Measurements from ENCODE around the gene INPP4A. TPM values are rescaled to one million over a fixed set of nuclear protein-coding genes. Genes with fewer than 3 reads are reported as not detected.

Gene INPP4A
- total RNA-seq, 4 donors from 2014 or later = 30.2 to 45.1 (median 37.8) TPM

- Histone ChIP-seq H3K36me3 (no peaks in the 10 kb centered on the region), H3K27ac (peak overlapping the region in 2 of 4 donors; percentile 17 to 38), H3K9me3 (no peaks in the 10 kb centered on the region), H3K4me3 (no peak overlapping the region), H3K4me1 (peaks cover 0 to 68% (median 20%) of the 10 kb centered on the region in 3 donors), H3K27me3 (no peaks in the 10 kb centered on the region)
- ATAC-seq = no peak
- TF ChIP-seq POLR2AphosphoS5 (IDR thresholded peaks at IDR 0.05) = no peak
- no peak for TF ChIP-seq EP300 (IDR thresholded peaks at IDR 0.05)
- TF ChIP-seq POLR2A (IDR thresholded peaks at IDR 0.05) = no peak
- TF ChIP-seq, protein P1, sequence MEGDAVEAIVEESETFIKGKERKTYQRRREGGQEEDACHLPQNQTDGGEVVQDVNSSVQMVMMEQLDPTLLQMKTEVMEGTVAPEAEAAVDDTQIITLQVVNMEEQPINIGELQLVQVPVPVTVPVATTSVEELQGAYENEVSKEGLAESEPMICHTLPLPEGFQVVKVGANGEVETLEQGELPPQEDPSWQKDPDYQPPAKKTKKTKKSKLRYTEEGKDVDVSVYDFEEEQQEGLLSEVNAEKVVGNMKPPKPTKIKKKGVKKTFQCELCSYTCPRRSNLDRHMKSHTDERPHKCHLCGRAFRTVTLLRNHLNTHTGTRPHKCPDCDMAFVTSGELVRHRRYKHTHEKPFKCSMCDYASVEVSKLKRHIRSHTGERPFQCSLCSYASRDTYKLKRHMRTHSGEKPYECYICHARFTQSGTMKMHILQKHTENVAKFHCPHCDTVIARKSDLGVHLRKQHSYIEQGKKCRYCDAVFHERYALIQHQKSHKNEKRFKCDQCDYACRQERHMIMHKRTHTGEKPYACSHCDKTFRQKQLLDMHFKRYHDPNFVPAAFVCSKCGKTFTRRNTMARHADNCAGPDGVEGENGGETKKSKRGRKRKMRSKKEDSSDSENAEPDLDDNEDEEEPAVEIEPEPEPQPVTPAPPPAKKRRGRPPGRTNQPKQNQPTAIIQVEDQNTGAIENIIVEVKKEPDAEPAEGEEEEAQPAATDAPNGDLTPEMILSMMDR (IDR thresholded peaks at IDR 0.05) = no peak
Measured at GRCh38 chr2:98494699-98495098, 50.0 kb downstream of the INPP4A start.

DNA sequence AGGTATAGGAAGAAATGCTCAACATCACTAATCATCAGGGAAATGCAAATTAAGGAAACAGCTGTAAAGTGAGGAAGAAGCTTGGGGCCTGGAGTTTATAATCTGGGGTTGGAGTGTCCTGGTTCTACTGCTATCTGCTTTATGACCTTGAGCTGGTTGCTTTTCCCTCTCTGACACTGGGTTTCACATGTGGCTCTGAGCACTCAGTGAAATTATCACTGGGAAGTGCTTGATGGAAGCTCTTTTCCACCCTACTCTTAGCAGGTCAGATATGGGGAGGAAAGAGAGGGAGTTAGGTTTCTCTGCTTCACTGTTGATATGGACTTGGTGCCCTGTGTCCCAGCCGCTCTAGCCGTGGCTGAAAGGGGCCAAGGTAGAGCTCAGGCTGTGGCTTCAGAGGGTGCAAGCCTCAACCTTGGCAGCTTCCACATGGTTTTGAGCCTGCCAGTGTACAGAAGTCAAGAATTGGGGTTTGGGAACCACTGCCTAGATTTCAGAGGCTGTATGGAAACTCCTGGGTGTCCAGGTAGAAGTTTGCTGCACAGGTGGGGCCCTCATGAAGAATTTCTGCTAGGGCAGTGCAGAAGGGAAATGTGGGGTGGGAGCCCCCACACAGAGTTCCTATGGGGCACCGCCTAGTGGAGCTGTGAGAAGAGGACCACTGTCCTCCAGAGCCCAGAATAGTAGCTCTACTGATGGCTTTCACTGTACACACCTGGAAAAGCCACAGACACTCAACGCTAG lies 52.3 kb downstream of the INPP4A start:
- no peak for ATAC-seq
- no peaks in the 10 kb centered on the region for H3K36me3 ChIP-seq

DNA sequence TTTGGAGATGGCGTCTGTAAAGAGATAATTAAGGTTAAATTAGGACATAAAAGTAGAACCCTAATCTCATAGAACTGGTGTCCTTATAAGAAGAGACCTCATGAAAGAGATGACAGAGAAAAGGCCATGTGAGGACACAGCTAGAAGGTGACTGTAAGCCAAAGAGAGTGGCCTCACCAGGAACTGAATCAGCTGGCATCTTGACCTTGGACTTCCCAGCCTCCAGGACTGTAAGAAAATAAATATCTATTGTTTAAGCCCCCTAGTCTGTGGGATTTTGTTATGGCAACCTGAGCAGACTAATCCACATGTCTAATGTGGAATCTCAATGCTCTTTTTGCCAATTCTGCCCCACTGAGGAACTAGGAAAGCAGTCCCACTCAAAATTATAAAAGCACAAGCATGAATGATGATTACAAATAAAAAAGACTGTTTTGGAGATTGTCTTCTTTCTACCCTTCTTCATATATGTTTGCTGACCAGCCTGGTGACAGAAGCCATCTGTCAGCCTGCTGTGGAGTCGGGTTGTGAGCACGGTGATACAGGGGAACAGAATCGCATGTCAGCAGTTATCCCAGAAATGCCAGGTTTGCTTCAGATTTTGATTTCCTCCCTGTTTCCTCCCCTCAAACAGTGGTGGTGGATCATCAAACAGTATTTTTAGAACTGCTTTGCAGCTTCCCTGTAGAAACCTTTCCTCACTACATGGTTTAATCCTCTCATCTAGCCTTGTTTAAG lies 54.2 kb downstream of the INPP4A start:
- H3K36me3 ChIP-seq = no peaks in the 10 kb centered on the region
- peaks cover 0 to 73% (median 14%) of the 10 kb centered on the region in 3 donors for H3K4me1 ChIP-seq
- WGBS, 2 donors (ENCODE audit: low coverage in 1 of 2) = 39 to 59% methylated on average over 4 of the region's 4 CpGs
- no peak overlapping the region for H3K4me3 ChIP-seq
- H3K9me3 ChIP-seq = no peaks in the 10 kb centered on the region
- H3K27me3 ChIP-seq = no peaks in the 10 kb centered on the region
- no peak for ATAC-seq
- peak overlapping the region in 3 of 4 donors; percentile 0 to 36 (median 35) for H3K27ac ChIP-seq
- TF ChIP-seq, protein P1 (IDR thresholded peaks at IDR 0.05) = no peak
- no peak for TF ChIP-seq POLR2AphosphoS5 (IDR thresholded peaks at IDR 0.05)
- TF ChIP-seq EP300 (IDR thresholded peaks at IDR 0.05) = no peak
- no peak for TF ChIP-seq POLR2A (IDR thresholded peaks at IDR 0.05)

More for the DNA sequence above, 52.3 kb downstream of the INPP4A start:
- no peaks in the 10 kb centered on the region for H3K9me3 ChIP-seq
- no peak overlapping the region for H3K4me3 ChIP-seq
- no peak for TF ChIP-seq POLR2A (IDR thresholded peaks at IDR 0.05)
- TF ChIP-seq EP300 (IDR thresholded peaks at IDR 0.05) = no peak
- H3K27me3 ChIP-seq = no peaks in the 10 kb centered on the region
- peaks cover 0 to 64% (median 7%) of the 10 kb centered on the region in 3 donors for H3K4me1 ChIP-seq
- WGBS, 2 donors (ENCODE audit: low coverage in 1 of 2) = 100% methylated on average over 1 to 2 of the region's 4 CpGs
- no peak overlapping the region for H3K27ac ChIP-seq

- WGBS, 2 donors (ENCODE audit: low coverage in 1 of 2) = 89 to 100% methylated on average over 1 of the region's 1 CpG
- Histone ChIP-seq H3K9me3 (no peaks in the 10 kb centered on the region), H3K4me3 (no peak overlapping the region), H3K36me3 (no peaks in the 10 kb centered on the region), H3K27me3 (no peaks in the 10 kb centered on the region), H3K27ac (peak overlapping the region in 2 of 4 donors; percentile 6 to 35), H3K4me1 (peaks cover 4 to 73% (median 31%) of the 10 kb centered on the region in 3 donors)
- no peak for TF ChIP-seq EP300 (IDR thresholded peaks at IDR 0.05)
- no peak for TF ChIP-seq POLR2AphosphoS5 (IDR thresholded peaks at IDR 0.05)
- TF ChIP-seq, protein P1 (IDR thresholded peaks at IDR 0.05) = no peak
- TF ChIP-seq POLR2A (IDR thresholded peaks at IDR 0.05) = no peak
- no peak for ATAC-seq
Measured at GRCh38 chr2:98500561-98500960, 55.9 kb downstream of the INPP4A start.

- H3K4me3 ChIP-seq = no peak overlapping the region
- H3K27ac ChIP-seq = peak overlapping the region in 3 of 4 donors; percentile 44 to 80 (median 72)
- H3K27me3 ChIP-seq = no peaks in the 10 kb centered on the region
- H3K4me1 ChIP-seq = peaks cover 4 to 79% (median 31%) of the 10 kb centered on the region in 3 donors
- ATAC-seq = no peak
- H3K9me3 ChIP-seq = no peaks in the 10 kb centered on the region
- no peaks in the 10 kb centered on the region for H3K36me3 ChIP-seq
- TF ChIP-seq POLR2AphosphoS5 (IDR thresholded peaks at IDR 0.05) (no peak), EP300 (IDR thresholded peaks at IDR 0.05) (no peak), POLR2A (IDR thresholded peaks at IDR 0.05) (no peak)
- TF ChIP-seq, protein P1 (IDR thresholded peaks at IDR 0.05) = no peak
- WGBS, 2 donors (ENCODE audit: low coverage in 1 of 2) = 85 to 100% methylated on average over 4 of the region's 4 CpGs
Measured at GRCh38 chr2:98501223-98501622, 56.6 kb downstream of the INPP4A start.
